Smooth muscle cell of the umbilical artery (primary cell): Measurements from ENCODE around the gene SHC2. TPM values are rescaled to one million over a fixed set of nuclear protein-coding genes. Genes with fewer than 3 reads are reported as not detected.

Experiments used
- total RNA-seq: library from RNA; depleted of rRNA; stranded (reverse); fragments of >200 nt; gene quantifications from 2 replicates; pipeline ENCODE4 v1.2.3, GENCODE V29; 2014

SHC2 gene
- total RNA-seq, result 0.78 and 1.8 TPM in 2 replicates

GRCh38 chr19:460877-461720 lies at the start of gene SHC2:
Gene SHC2 (minus strand): TSS chr19:461033. CDS start chr19:460996, 37 bp downstream.

GRCh38 chr19:507286-508203 lies 46.7 kb upstream of the SHC2 start, which contains the start of gene TPGS1:
Gene TPGS1 (plus strand): TSS chr19:507497. CDS start chr19:507507, 10 bp downstream.

GRCh38 chr19:496112-496665 lies 35.4 kb upstream of the SHC2 start, which contains the start of gene MADCAM1:
Gene MADCAM1 (plus strand): TSS chr19:496486. CDS start chr19:496500, 14 bp downstream.

GRCh38 chr19:408902-409515 lies 51.8 kb downstream of the SHC2 start, which contains the start of gene C2CD4C:
Gene C2CD4C (minus strand): TSS chr19:409147. CDS start chr19:408361, 786 bp downstream.

Other genes starting within 250 kb of the SHC2 start
- gene PLPP2, start 169.6 kb downstream of the SHC2 start, total RNA-seq, result 7.3 and 51.1 TPM in 2 replicates
- gene MIER2, start 116.2 kb downstream of the SHC2 start, total RNA-seq, result 18.4 and 60.6 TPM in 2 replicates
- gene C2CD4C, start 51.9 kb downstream of the SHC2 start, total RNA-seq, result under 0.01 and 0.28 TPM in 2 replicates
- gene MADCAM1, start 35.5 kb upstream of the SHC2 start, total RNA-seq, result under 0.01 TPM in 1 of 2 replicates, not detected in the other
- 20.6 and 35.6 TPM in 2 replicates for gene TPGS1, start 46.5 kb upstream of the SHC2 start, total RNA-seq
- gene CDC34, start 70.7 kb upstream of the SHC2 start, total RNA-seq, result 54.3 and 60.8 TPM in 2 replicates
- gene GZMM, start 83.0 kb upstream of the SHC2 start, total RNA-seq, result not detected in 2 replicates
- gene BSG, start 111.6 kb upstream of the SHC2 start, total RNA-seq, result 507 and 644 TPM in 2 replicates
- gene HCN2, start 128.8 kb upstream of the SHC2 start, total RNA-seq, result 1.2 and 3.5 TPM in 2 replicates
- gene POLRMT, start 172.5 kb upstream of the SHC2 start, total RNA-seq, result 24.3 and 37.9 TPM in 2 replicates
- not detected in 2 replicates for gene FGF22, start 178.8 kb upstream of the SHC2 start, total RNA-seq
- gene RNF126, start 202.2 kb upstream of the SHC2 start, total RNA-seq, result 16.6 and 29.8 TPM in 2 replicates
- gene FSTL3, start 215.4 kb upstream of the SHC2 start, total RNA-seq, result 189 and 372 TPM in 2 replicates
- gene PRSS57, start 234.4 kb upstream of the SHC2 start, total RNA-seq, result not detected in 2 replicates
- gene PALM, start 247.9 kb upstream of the SHC2 start, total RNA-seq, result 0.28 and 0.89 TPM in 2 replicates